ENCODE data around the gene DTNB.

DNA sequence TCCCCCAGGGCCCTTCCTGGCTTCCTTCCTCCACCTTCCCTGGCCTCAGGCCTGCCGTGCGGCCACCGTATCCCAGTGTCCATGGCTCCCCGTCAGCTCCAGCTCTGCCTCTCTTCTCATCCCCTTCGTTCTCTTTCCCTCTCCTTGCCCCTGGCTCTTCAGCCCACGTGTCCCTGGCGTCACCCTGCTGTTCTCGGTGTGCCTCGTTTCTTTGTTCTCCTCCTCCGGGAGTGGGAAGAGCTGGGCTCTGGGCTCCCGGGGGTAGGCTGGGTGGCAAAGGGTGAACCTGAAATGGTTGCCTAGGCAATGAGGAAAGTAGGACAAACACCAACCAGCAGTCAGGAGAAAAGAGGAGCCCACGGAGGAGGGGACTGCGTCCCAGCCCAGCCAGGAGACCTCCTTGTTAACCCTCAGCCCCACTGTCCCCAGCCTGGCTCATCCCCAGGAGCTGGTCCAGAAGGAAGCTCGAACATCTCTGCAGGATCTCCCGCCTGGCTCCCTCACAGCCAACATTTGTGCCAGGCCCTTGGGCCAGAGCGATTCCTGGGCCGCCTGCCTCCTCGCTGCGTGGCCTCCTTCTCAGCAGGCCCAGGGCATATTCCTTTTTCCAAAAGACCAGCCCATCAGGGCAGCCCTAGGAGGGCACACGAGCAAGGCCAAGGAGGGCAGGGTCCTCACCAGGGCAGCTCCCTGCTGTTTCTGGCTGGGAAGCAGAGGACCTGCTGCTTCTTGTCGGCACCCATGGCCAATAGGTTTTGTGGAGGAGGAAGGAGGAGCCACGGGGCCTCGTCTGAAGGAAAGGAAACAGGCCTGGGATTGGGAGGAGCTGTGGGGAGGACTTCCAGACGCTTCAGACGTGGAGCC, 300.7 kb downstream of the DTNB start:
- TF ChIP-seq, protein P1, sequence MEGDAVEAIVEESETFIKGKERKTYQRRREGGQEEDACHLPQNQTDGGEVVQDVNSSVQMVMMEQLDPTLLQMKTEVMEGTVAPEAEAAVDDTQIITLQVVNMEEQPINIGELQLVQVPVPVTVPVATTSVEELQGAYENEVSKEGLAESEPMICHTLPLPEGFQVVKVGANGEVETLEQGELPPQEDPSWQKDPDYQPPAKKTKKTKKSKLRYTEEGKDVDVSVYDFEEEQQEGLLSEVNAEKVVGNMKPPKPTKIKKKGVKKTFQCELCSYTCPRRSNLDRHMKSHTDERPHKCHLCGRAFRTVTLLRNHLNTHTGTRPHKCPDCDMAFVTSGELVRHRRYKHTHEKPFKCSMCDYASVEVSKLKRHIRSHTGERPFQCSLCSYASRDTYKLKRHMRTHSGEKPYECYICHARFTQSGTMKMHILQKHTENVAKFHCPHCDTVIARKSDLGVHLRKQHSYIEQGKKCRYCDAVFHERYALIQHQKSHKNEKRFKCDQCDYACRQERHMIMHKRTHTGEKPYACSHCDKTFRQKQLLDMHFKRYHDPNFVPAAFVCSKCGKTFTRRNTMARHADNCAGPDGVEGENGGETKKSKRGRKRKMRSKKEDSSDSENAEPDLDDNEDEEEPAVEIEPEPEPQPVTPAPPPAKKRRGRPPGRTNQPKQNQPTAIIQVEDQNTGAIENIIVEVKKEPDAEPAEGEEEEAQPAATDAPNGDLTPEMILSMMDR (IDR thresholded peaks at IDR 0.05; ENCODE audit: poor library complexity), result no peak
- TF ChIP-seq EZH2 (IDR thresholded peaks at IDR 0.05; ENCODE audit: borderline replicate concordance), result no peak
